Spleen (tissue), 7 donors: ENCODE measurements around the gene APBB2.

Experiments
- CTCF ChIP-seq, 11 experiments: fragments of 200-600 bp in 7 of 11; fragments of 450-650 bp in 4 of 11; sonication (generic) in 4 of 11; IDR thresholded peaks in 8 of 11; conservative IDR thresholded peaks in 3 of 11; 1 replicate in 7 of 11; 2 replicates in 4 of 11; pipeline versions ENCODE4 v1.4.0 to v1.8.0; 2016 to 2021; ENCODE audit warnings: antibody characterized with exemption in 11 of 11, inconsistent platforms in 4 of 11, mild to moderate bottlenecking in 1 of 11
- POLR2A ChIP-seq, 3 donors: fragments of 450-650 bp; IDR thresholded peaks; one replicate each; pipeline ENCODE4 v1.5.1; 2017; ENCODE audit warnings: antibody characterized with exemption in 3 of 3, mild to moderate bottlenecking in 1 of 3
- donor health status: DM: no; HTN: no; CAD: no; lungs with moderate emphysema.
- donor health status: DM: no; HTN: no; CAD: no.
- donor health status: DM: no; HTN: no; CAD: no.

- TF ChIP-seq CTCF (IDR thresholded peaks at IDR 0.05 in 8 of 11, conservative IDR thresholded peaks at IDR 0.05 in 3 of 11) (no peak), POLR2A (IDR thresholded peaks at IDR 0.05) (no peak)
These were observed 204.9 kb downstream of the APBB2 start for GRCh38 chr4:41009411-41009810.
